ENCODE data around the gene REXO1.

Gene REXO1

DNA sequence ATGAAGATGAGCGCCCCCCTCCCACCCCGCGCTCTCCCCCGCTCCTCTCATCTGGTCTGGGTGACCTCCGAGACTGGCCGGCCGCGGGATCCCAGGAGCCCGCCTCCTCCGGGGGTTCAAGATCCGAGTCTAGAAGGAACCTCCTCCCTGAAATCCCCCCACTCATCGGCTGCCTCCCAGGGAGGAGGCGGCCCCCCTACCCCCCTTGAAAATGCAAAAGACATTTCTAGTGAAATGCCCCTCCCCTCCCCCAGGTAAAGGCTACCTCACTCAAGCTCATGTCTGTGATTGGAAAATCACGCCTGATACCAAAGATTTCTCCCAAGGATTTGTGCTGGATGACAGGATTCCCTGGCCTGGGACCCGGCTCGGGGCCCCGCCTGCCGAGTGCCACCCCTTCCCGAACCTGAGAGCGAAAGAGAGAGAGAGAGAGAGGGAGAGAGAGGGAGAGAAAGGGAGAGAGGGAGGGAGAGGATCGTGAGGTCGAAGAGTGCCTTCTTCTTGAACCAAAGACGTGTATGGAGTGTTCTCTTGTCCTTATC lies 71.6 kb downstream of the REXO1 start:
- no peaks in the 10 kb centered on the region for H3K4me1 ChIP-seq (ENCODE audit: control insufficient read depth in 2 of 2, insufficient read depth in 2 of 2, low read length in 2 of 2)
- peaks cover 0 to 3% of the 10 kb centered on the region in 2 donors for H3K9me3 ChIP-seq (ENCODE audit: control insufficient read depth in 2 of 2, low read length in 2 of 2)
- H3K27ac ChIP-seq (ENCODE audit: low read depth in 2 of 2, low read length in 2 of 2) = no peak overlapping the region
- no peak overlapping the region for H3K9ac ChIP-seq (ENCODE audit: low read depth in 1 of 2, low read length in 2 of 2)
- H3K4me3 ChIP-seq (ENCODE audit: low read length in 2 of 2) = no peak overlapping the region
- H3K27me3 ChIP-seq (ENCODE audit: control insufficient read depth in 2 of 2, insufficient read depth in 2 of 2, low read length in 2 of 2) = peaks cover 44 to 51% of the 10 kb centered on the region in 2 donors
- H3K36me3 ChIP-seq (ENCODE audit: control insufficient read depth in 2 of 2, insufficient read depth in 2 of 2, low read length in 2 of 2) = no peaks in the 10 kb centered on the region

DNA sequence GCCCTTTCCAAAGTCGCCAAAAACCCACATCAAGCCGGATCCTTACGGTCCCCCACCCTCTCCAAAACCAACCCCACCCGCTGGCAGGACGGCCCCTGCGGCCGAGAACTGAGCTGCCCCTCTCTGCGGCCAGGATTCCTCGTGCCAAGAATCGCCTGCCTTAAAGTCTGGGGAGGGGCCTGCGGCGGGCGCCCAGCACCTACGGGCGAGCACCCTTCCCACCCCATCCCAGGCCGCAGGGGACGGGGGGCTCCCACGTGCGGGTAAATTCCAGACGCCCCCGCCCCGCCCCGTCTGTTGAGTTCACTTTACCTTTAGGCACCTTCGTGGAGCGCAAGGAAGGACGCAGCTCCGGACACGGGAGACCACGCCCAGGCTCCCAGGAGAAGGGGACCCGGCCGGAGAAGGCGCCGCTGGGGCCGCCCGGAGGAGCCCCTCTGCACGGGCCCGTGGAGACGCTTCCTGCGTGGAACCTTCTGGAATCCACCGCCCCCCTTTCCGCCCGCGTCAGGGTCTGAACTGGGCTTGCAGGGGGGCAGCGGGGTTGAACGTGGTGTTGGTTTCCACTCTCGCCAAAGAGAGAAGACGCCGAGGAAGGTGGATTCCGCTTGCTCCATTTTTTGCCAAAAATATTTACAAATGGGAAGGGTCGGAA lies 72.2 kb downstream of the REXO1 start:
- Histone ChIP-seq H3K27me3 (ENCODE audit: control insufficient read depth in 2 of 2, insufficient read depth in 2 of 2, low read length in 2 of 2) (peaks cover 44 to 54% of the 10 kb centered on the region in 2 donors), H3K4me3 (ENCODE audit: low read length in 2 of 2) (no peak overlapping the region), H3K9me3 (ENCODE audit: control insufficient read depth in 2 of 2, low read length in 2 of 2) (peaks cover under 1 to 2% of the 10 kb centered on the region in 2 donors), H3K27ac (ENCODE audit: low read depth in 2 of 2, low read length in 2 of 2) (no peak overlapping the region), H3K4me1 (ENCODE audit: control insufficient read depth in 2 of 2, insufficient read depth in 2 of 2, low read length in 2 of 2) (no peaks in the 10 kb centered on the region), H3K9ac (ENCODE audit: low read depth in 1 of 2, low read length in 2 of 2) (no peak overlapping the region), H3K36me3 (ENCODE audit: control insufficient read depth in 2 of 2, insufficient read depth in 2 of 2, low read length in 2 of 2) (no peaks in the 10 kb centered on the region)

GRCh38 chr19:1774989-1775772 lies 73.1 kb downstream of the REXO1 start:
- peaks cover 39 to 54% of the 10 kb centered on the region in 2 donors for H3K27me3 ChIP-seq (ENCODE audit: control insufficient read depth in 2 of 2, insufficient read depth in 2 of 2, low read length in 2 of 2)
- H3K9me3 ChIP-seq (ENCODE audit: control insufficient read depth in 2 of 2, low read length in 2 of 2) = peaks cover 4 to 9% of the 10 kb centered on the region in 2 donors
- H3K36me3 ChIP-seq (ENCODE audit: control insufficient read depth in 2 of 2, insufficient read depth in 2 of 2, low read length in 2 of 2) = no peaks in the 10 kb centered on the region
- no peaks in the 10 kb centered on the region for H3K4me1 ChIP-seq (ENCODE audit: control insufficient read depth in 2 of 2, insufficient read depth in 2 of 2, low read length in 2 of 2)
- H3K9ac ChIP-seq (ENCODE audit: low read depth in 1 of 2, low read length in 2 of 2) = no peak overlapping the region
- H3K4me3 ChIP-seq (ENCODE audit: low read length in 2 of 2) = no peak overlapping the region
- no peak overlapping the region for H3K27ac ChIP-seq (ENCODE audit: low read depth in 2 of 2, low read length in 2 of 2)

- peaks cover 48 to 58% of the 10 kb centered on the region in 2 donors for H3K27me3 ChIP-seq (ENCODE audit: control insufficient read depth in 2 of 2, insufficient read depth in 2 of 2, low read length in 2 of 2)
- no peaks in the 10 kb centered on the region for H3K36me3 ChIP-seq (ENCODE audit: control insufficient read depth in 2 of 2, insufficient read depth in 2 of 2, low read length in 2 of 2)
- H3K9ac ChIP-seq (ENCODE audit: low read depth in 1 of 2, low read length in 2 of 2) = no peak overlapping the region
- H3K4me3 ChIP-seq (ENCODE audit: low read length in 2 of 2) = no peak overlapping the region
- H3K9me3 ChIP-seq (ENCODE audit: control insufficient read depth in 2 of 2, low read length in 2 of 2) = peaks cover 4 to 9% of the 10 kb centered on the region in 2 donors
- H3K4me1 ChIP-seq (ENCODE audit: control insufficient read depth in 2 of 2, insufficient read depth in 2 of 2, low read length in 2 of 2) = no peaks in the 10 kb centered on the region
- H3K27ac ChIP-seq (ENCODE audit: low read depth in 2 of 2, low read length in 2 of 2) = no peak overlapping the region
Observed at GRCh38 chr19:1773184-1773583, 75.1 kb downstream of the REXO1 start.

GRCh38 chr19:1770866-1771576 lies 77.3 kb downstream of the REXO1 start:
- Histone ChIP-seq H3K9ac (ENCODE audit: low read depth in 1 of 2, low read length in 2 of 2) (no peak overlapping the region), H3K36me3 (ENCODE audit: control insufficient read depth in 2 of 2, insufficient read depth in 2 of 2, low read length in 2 of 2) (no peaks in the 10 kb centered on the region), H3K27me3 (ENCODE audit: control insufficient read depth in 2 of 2, insufficient read depth in 2 of 2, low read length in 2 of 2) (peaks cover 57 to 59% of the 10 kb centered on the region in 2 donors), H3K9me3 (ENCODE audit: control insufficient read depth in 2 of 2, low read length in 2 of 2) (peaks cover 4 to 9% of the 10 kb centered on the region in 2 donors), H3K27ac (ENCODE audit: low read depth in 2 of 2, low read length in 2 of 2) (no peak overlapping the region), H3K4me1 (ENCODE audit: control insufficient read depth in 2 of 2, insufficient read depth in 2 of 2, low read length in 2 of 2) (no peaks in the 10 kb centered on the region), H3K4me3 (ENCODE audit: low read length in 2 of 2) (no peak overlapping the region)

GRCh38 chr19:1769645-1769985 lies 78.7 kb downstream of the REXO1 start:
- Histone ChIP-seq H3K9me3 (ENCODE audit: control insufficient read depth in 2 of 2, low read length in 2 of 2) (peaks cover 4 to 7% of the 10 kb centered on the region in 2 donors), H3K9ac (ENCODE audit: low read depth in 1 of 2, low read length in 2 of 2) (no peak overlapping the region), H3K27me3 (ENCODE audit: control insufficient read depth in 2 of 2, insufficient read depth in 2 of 2, low read length in 2 of 2) (peaks cover 61 to 65% of the 10 kb centered on the region in 2 donors), H3K4me3 (ENCODE audit: low read length in 2 of 2) (no peak overlapping the region), H3K36me3 (ENCODE audit: control insufficient read depth in 2 of 2, insufficient read depth in 2 of 2, low read length in 2 of 2) (no peaks in the 10 kb centered on the region), H3K27ac (ENCODE audit: low read depth in 2 of 2, low read length in 2 of 2) (no peak overlapping the region), H3K4me1 (ENCODE audit: control insufficient read depth in 2 of 2, insufficient read depth in 2 of 2, low read length in 2 of 2) (no peaks in the 10 kb centered on the region)

- Histone ChIP-seq H3K9ac (ENCODE audit: low read depth in 1 of 2, low read length in 2 of 2) (no peak overlapping the region), H3K4me3 (ENCODE audit: low read length in 2 of 2) (no peak overlapping the region), H3K27ac (ENCODE audit: low read depth in 2 of 2, low read length in 2 of 2) (no peak overlapping the region), H3K27me3 (ENCODE audit: control insufficient read depth in 2 of 2, insufficient read depth in 2 of 2, low read length in 2 of 2) (peaks cover 57 to 60% of the 10 kb centered on the region in 2 donors), H3K4me1 (ENCODE audit: control insufficient read depth in 2 of 2, insufficient read depth in 2 of 2, low read length in 2 of 2) (no peaks in the 10 kb centered on the region), H3K36me3 (ENCODE audit: control insufficient read depth in 2 of 2, insufficient read depth in 2 of 2, low read length in 2 of 2) (no peaks in the 10 kb centered on the region), H3K9me3 (ENCODE audit: control insufficient read depth in 2 of 2, low read length in 2 of 2) (peaks cover 4 to 7% of the 10 kb centered on the region in 2 donors)
Observed at GRCh38 chr19:1768918-1769644, 79.2 kb downstream of the REXO1 start.

DNA sequence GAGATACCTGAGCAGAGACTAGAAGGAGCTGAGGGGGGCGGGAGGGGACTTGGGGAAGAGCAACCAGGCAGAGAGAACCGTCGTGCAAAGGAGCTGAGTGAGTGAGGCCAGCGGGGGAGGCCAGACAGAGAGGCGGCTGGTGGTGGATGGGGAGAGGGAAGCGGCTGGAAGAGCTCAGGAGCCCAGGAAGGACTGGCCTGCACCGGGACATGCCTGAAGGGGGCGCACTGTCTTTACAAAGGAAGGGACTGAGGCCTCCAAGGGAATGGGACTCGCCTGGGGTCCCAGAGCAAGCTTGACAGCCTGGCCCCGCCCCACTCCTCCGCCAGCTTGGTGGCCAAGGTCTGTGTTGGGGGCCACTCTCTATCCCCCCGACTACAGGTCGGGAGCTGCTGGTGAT lies 80.0 kb downstream of the REXO1 start:
- no peaks in the 10 kb centered on the region for H3K36me3 ChIP-seq (ENCODE audit: control insufficient read depth in 2 of 2, insufficient read depth in 2 of 2, low read length in 2 of 2)
- H3K9ac ChIP-seq (ENCODE audit: low read depth in 1 of 2, low read length in 2 of 2) = no peak overlapping the region
- no peak overlapping the region for H3K4me3 ChIP-seq (ENCODE audit: low read length in 2 of 2)
- H3K4me1 ChIP-seq (ENCODE audit: control insufficient read depth in 2 of 2, insufficient read depth in 2 of 2, low read length in 2 of 2) = no peaks in the 10 kb centered on the region
- H3K27ac ChIP-seq (ENCODE audit: low read depth in 2 of 2, low read length in 2 of 2) = no peak overlapping the region
- peaks cover 54 to 58% of the 10 kb centered on the region in 2 donors for H3K27me3 ChIP-seq (ENCODE audit: control insufficient read depth in 2 of 2, insufficient read depth in 2 of 2, low read length in 2 of 2)
- H3K9me3 ChIP-seq (ENCODE audit: control insufficient read depth in 2 of 2, low read length in 2 of 2) = peaks cover 4 to 7% of the 10 kb centered on the region in 2 donors

- Histone ChIP-seq H3K36me3 (ENCODE audit: control insufficient read depth in 2 of 2, insufficient read depth in 2 of 2, low read length in 2 of 2) (no peaks in the 10 kb centered on the region), H3K4me1 (ENCODE audit: control insufficient read depth in 2 of 2, insufficient read depth in 2 of 2, low read length in 2 of 2) (no peaks in the 10 kb centered on the region), H3K27me3 (ENCODE audit: control insufficient read depth in 2 of 2, insufficient read depth in 2 of 2, low read length in 2 of 2) (peaks cover 51 to 55% of the 10 kb centered on the region in 2 donors), H3K4me3 (ENCODE audit: low read length in 2 of 2) (no peak overlapping the region), H3K9me3 (ENCODE audit: control insufficient read depth in 2 of 2, low read length in 2 of 2) (peaks cover 4 to 7% of the 10 kb centered on the region in 2 donors), H3K27ac (ENCODE audit: low read depth in 2 of 2, low read length in 2 of 2) (no peak overlapping the region), H3K9ac (ENCODE audit: low read depth in 1 of 2, low read length in 2 of 2) (no peak overlapping the region)
Observed at GRCh38 chr19:1767464-1767933, 80.8 kb downstream of the REXO1 start.

Measured in mucosa of rectum (tissue), 2 donors.